GM12891 (cell line): ENCODE measurements around the gene AQP2.

Experiments
- PAX5 ChIP-seq: IDR thresholded peaks from 2 replicates; pipeline ENCODE4 v1.6.1; 2011; ENCODE audit warnings: low read length, moderate library complexity, mild to moderate bottlenecking; ENCODE audit not compliant: insufficient read depth, severe bottlenecking
- POLR2A ChIP-seq: IDR thresholded peaks from 2 replicates; pipeline ENCODE4 v1.6.1; 2011; ENCODE audit warnings: low read depth, low read length, control low read depth
- POLR2AphosphoS5 ChIP-seq: IDR thresholded peaks from 2 replicates; pipeline ENCODE4 v1.6.1; 2011; ENCODE audit warnings: low read depth, low read length, control low read depth
- POU2F2 ChIP-seq: IDR thresholded peaks from 2 replicates; pipeline ENCODE4 v1.6.1; 2011; ENCODE audit warnings: low read depth, mild to moderate bottlenecking, control low read depth, low read length, moderate library complexity
- SPI1 ChIP-seq: IDR thresholded peaks from 2 replicates; pipeline ENCODE4 v1.6.1; 2011; ENCODE audit warnings: low read depth, low read length, control low read depth
- TAF1 ChIP-seq: IDR thresholded peaks from 2 replicates; pipeline ENCODE4 v1.6.1; 2011; ENCODE audit warnings: low read depth, low read length, control low read depth

DNA sequence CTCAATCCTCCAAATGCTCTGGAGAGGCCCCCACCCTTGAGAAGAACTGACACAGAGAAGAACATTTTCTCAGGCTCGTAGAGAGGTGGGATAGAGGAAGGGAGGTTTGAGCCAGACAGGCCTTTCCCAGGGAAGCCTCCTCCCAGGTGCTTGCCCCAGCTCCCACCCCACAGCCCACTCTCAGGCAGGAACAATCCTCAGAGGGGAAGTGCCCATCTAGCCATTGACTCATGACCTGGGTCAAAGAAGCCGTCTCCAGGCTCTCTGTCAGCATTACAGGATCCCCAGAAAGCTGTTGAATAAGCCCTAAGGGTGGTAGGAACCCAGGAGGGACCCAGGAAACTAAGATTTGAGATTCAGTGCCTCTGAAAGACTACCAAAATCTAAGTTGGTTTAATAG, 26.0 kb downstream of the AQP2 start:
- TF ChIP-seq POLR2A (no peak), POLR2AphosphoS5 (no peak), TAF1 (no peak), POU2F2 (no peak), PAX5 (no peak), SPI1 (no peak)
